GM13977 (cell line): Measurements from ENCODE around the gene NDUFB3.

Experiments
- DNase-seq: peaks from one replicate; pipeline ENCODE4 v3.0.0; 2012; ENCODE audit warnings: low spot score
- CTCF ChIP-seq: IDR thresholded peaks from 2 replicates; pipeline ENCODE4 v1.5.1; 2012; ENCODE audit warnings: mild to moderate bottlenecking, control low read depth; ENCODE audit not compliant: insufficient read depth; ENCODE audit errors: extremely low read depth, missing control alignments
- in situ Hi-C: fragments of 300-500 bp; cut with MboI; formaldehyde crosslinking; loops from one replicate; pipeline ENCODE4 v1.12.0; 2022; ENCODE audit warnings: low sequenced_read_pairs, low pct_unique_long_range_greater_than_20kb, mixed read lengths, inconsistent platforms; ENCODE audit not compliant: unreplicated experiment

Gene NDUFB3

GRCh38 chr2:201118121-201118960, 46.5 kb downstream of the NDUFB3 start:
- TF ChIP-seq CTCF: peak; percentile 45
- in situ Hi-C loops: no loop called here
- DNase-seq: peak; percentile 74

- in situ Hi-C loops: no loop called here
- TF ChIP-seq CTCF: no peak
- no peak for DNase-seq
Measured at GRCh38 chr2:201118961-201119854, 47.4 kb downstream of the NDUFB3 start.

GRCh38 chr2:201122276-201122675, 50.5 kb downstream of the NDUFB3 start:
- in situ Hi-C loops: no loop called here
- no peak for DNase-seq

GRCh38 chr2:201126308-201127151, 54.7 kb downstream of the NDUFB3 start:
- TF ChIP-seq CTCF: no peak
- no peak for DNase-seq
- in situ Hi-C loops: no loop called here

More at GRCh38 chr2:201122276-201122675, 50.5 kb downstream of the NDUFB3 start:
- TF ChIP-seq CTCF: no peak

- no peak for DNase-seq
- TF ChIP-seq CTCF: no peak
- in situ Hi-C loops: no loop called here
Measured at GRCh38 chr2:201127152-201127511, 55.3 kb downstream of the NDUFB3 start.

GRCh38 chr2:201127570-201127969, 55.8 kb downstream of the NDUFB3 start:
- no peak for DNase-seq
- no peak for TF ChIP-seq CTCF
- in situ Hi-C loops: no loop called here
